ENCODE measurements around the gene EEA1.

EEA1 gene

DNA sequence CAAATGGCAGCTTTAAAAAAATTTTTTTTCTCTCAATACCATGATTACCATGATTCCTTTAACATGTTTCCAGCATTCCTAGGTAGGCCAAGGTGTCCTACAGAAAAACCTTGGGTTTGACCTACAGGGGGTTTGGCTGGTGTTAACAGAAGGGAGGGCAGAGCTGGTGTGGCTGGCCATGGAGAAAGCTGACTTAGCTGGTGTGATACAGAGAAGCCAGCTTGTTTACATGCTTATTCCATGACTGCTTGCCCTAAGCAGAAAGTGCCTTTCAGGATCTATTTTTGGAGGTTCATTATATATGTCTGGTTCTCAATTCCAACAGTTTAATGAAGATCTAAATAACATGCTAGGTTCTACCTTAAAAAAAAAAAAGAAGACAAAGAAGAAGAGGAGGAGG, 68.6 kb downstream of the EEA1 start:
- H3K4me3 ChIP-seq (replicated peaks in 1 of 2; ENCODE audit: low read depth in 2 of 2, low read length in 2 of 2), result no peak overlapping the region
- no peak for DNase-seq (ENCODE audit: low read depth in 2 of 2)
- TF ChIP-seq, protein P1, sequence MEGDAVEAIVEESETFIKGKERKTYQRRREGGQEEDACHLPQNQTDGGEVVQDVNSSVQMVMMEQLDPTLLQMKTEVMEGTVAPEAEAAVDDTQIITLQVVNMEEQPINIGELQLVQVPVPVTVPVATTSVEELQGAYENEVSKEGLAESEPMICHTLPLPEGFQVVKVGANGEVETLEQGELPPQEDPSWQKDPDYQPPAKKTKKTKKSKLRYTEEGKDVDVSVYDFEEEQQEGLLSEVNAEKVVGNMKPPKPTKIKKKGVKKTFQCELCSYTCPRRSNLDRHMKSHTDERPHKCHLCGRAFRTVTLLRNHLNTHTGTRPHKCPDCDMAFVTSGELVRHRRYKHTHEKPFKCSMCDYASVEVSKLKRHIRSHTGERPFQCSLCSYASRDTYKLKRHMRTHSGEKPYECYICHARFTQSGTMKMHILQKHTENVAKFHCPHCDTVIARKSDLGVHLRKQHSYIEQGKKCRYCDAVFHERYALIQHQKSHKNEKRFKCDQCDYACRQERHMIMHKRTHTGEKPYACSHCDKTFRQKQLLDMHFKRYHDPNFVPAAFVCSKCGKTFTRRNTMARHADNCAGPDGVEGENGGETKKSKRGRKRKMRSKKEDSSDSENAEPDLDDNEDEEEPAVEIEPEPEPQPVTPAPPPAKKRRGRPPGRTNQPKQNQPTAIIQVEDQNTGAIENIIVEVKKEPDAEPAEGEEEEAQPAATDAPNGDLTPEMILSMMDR (IDR thresholded peaks at IDR 0.05; ENCODE audit: low read depth, low read length), result no peak

DNA sequence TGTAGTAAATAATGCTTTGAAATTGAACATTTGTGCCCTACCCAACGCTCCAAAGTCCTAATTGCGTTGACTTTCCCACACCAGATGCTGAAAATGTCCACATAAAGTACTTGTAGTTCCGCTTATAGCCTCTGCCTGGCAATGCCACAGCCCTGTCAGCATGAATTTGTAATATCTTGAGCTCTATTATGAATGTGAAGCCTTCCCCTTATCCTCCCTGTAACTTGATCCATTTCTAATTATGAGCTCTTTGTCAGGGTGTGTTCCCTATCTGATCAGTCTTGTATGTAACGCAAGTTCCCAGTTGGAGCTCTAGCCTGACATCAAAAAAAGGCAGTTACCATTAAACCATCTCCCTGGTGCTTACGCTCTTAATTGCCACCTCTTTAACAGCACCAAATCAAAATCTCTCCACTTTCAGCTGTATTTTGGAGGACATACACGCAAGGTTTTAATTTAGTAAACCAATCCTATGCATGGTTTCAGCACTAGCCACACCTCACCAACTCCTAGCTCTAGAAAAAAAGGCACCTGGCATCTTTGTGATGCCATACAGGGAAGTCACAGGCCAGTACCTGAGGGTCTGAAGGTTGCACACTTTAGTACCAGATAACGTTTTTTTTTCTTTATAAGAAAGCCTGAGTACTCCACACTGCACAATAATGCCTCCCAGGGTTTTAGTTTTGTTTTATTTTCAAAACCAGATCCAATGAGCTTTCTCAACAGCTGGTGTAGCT, 69.3 kb downstream of the EEA1 start:
- TF ChIP-seq, protein P1 (IDR thresholded peaks at IDR 0.05; ENCODE audit: low read depth, low read length), result no peak
- no peak overlapping the region for H3K4me3 ChIP-seq (replicated peaks in 1 of 2; ENCODE audit: low read depth in 2 of 2, low read length in 2 of 2)
- DNase-seq (ENCODE audit: low read depth in 2 of 2), result no peak

DNA sequence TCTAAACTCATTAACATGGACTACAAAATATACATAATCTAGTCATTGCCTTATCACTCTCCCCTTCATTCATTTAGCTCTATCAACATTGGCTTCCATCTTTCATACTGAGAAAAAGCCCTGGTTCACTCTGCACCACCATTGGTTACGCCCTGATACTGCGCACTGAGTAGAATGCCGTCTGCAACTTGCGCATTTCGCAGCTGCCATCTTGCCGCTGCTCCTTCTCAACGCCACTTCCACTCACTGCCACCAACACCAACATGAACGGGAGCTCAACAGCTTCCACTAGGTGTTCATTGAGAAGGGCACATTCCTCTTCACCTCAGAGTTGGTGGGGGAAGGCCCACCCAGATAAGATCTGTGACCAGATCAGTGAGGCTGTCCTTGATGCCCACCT, 71.3 kb downstream of the EEA1 start:
- no peak for DNase-seq (ENCODE audit: low read depth in 2 of 2)

DNA sequence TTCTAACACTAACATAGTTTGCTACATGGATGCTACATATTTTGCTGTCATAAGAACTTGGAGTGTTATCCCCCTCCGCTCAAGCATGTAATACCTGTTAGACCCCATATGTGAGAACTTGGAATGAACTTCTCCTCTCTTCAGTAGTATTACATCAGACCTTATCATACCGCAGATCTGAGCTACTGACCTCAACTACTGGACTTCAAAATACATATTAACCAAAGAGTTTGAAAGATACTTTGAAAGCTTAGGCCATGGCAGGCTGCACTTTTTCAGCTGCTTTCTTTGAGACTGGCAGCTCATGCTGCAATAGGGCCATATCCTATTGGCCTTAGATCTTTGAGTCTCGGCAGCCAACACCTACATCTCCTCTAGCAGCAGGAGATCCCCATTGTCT, 74.8 kb downstream of the EEA1 start:
- TF ChIP-seq, protein P1 (IDR thresholded peaks at IDR 0.05; ENCODE audit: low read depth, low read length), result no peak
- DNase-seq (ENCODE audit: low read depth in 2 of 2), result no peak
- H3K4me3 ChIP-seq (replicated peaks in 1 of 2; ENCODE audit: low read depth in 2 of 2, low read length in 2 of 2), result no peak overlapping the region

More for the DNA sequence above, 71.3 kb downstream of the EEA1 start:
- H3K4me3 ChIP-seq (replicated peaks in 1 of 2; ENCODE audit: low read depth in 2 of 2, low read length in 2 of 2), result no peak overlapping the region
- TF ChIP-seq, protein P1 (IDR thresholded peaks at IDR 0.05; ENCODE audit: low read depth, low read length), result no peak

DNA sequence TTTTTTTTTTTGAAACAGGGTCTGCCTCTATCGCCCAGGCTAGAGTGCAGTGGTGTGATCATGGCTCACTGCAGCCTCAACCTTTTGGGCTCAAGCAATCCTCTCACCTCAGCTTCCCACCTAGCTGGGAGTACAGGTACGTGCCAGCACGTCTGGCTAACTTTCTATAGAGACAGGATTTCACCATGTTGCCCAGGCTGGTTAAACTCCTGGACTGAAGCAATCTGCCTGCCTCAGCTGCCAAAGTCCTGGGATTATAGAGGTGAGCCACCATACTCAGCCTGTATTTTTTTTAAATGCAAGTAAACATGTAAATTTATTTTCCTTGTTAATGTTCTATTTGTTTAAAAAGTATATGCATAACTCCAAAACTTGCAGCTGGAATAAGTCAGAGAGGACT, 80.4 kb downstream of the EEA1 start:
- no peak overlapping the region for H3K4me3 ChIP-seq (replicated peaks in 1 of 2; ENCODE audit: low read depth in 2 of 2, low read length in 2 of 2)
- no peak for DNase-seq (ENCODE audit: low read depth in 2 of 2)
- TF ChIP-seq, protein P1 (IDR thresholded peaks at IDR 0.05; ENCODE audit: low read depth, low read length), result no peak

DNA sequence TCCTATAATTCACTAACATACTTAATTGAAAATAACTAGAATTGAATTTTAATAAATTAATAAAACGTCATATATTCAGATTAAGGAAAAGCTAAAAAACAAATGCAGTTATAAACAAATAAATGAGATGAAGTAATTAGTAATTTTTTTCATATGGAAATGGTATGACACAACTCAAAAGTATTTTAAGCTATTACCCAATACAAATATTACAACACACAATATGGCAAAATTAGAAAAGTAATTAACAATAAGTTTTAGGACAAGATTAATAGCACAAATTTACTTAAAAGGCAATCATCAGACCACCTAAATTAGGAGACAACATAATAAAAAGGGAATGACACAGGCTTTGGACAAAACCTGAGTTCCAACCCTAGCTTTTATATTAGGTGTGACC, 81.7 kb downstream of the EEA1 start:
- TF ChIP-seq, protein P1 (IDR thresholded peaks at IDR 0.05; ENCODE audit: low read depth, low read length), result no peak
- peak; percentile 3 to 27 for DNase-seq (ENCODE audit: low read depth in 2 of 2)
- H3K4me3 ChIP-seq (replicated peaks in 1 of 2; ENCODE audit: low read depth in 2 of 2, low read length in 2 of 2), result no peak overlapping the region

DNA sequence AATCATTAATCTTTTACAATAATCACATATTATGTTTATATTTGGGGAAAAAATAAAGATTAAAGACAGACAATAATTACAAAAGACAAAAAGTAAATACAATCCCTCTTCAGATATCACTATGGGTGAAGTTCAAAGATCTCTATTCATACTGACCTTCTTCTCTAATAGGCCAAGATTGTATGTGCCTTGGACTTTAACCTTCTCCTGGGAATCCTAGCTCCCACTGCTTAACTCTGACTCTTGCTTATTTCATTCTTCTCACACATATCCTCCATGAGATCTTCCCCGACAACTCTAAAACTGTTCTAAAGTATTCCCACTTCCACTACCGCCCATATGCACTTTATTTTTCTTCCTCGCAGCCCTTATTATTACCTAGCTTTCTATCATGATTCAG, 83.8 kb downstream of the EEA1 start:
- TF ChIP-seq, protein P1 (IDR thresholded peaks at IDR 0.05; ENCODE audit: low read depth, low read length), result no peak
- no peak overlapping the region for H3K4me3 ChIP-seq (replicated peaks in 1 of 2; ENCODE audit: low read depth in 2 of 2, low read length in 2 of 2)
- no peak for DNase-seq (ENCODE audit: low read depth in 2 of 2)
